GM12801 (cell line): ENCODE measurements around the gene CD200.

Experiments used
- CTCF ChIP-seq: IDR thresholded peaks from one replicate; pipeline ENCODE4 v1.5.1; 2011; ENCODE audit warnings: control low read depth; ENCODE audit not compliant: insufficient read length; ENCODE audit errors: extremely low read depth

CD200 gene

GRCh38 chr3:112362221-112362620, 29.3 kb downstream of the CD200 start:
- no peak for TF ChIP-seq CTCF

- TF ChIP-seq CTCF: no peak
These were observed 31.3 kb downstream of the CD200 start for GRCh38 chr3:112364291-112364690.

- no peak for TF ChIP-seq CTCF
These were observed 32.1 kb downstream of the CD200 start for GRCh38 chr3:112365035-112365434.

- no peak for TF ChIP-seq CTCF
These were observed 32.7 kb downstream of the CD200 start for GRCh38 chr3:112365636-112366035.

GRCh38 chr3:112366522-112366921, 33.6 kb downstream of the CD200 start:
- TF ChIP-seq CTCF: no peak

- no peak for TF ChIP-seq CTCF
These were observed 38.6 kb downstream of the CD200 start for GRCh38 chr3:112371569-112371968.

GRCh38 chr3:112372396-112372795, 39.4 kb downstream of the CD200 start:
- TF ChIP-seq CTCF: no peak

- TF ChIP-seq CTCF: no peak
These were observed 40.5 kb downstream of the CD200 start for GRCh38 chr3:112373476-112373875.
